GM12891 (cell line): ENCODE data around the gene HOXA11.

Experiments
- POLR2A ChIP-seq: IDR thresholded peaks from 2 replicates; pipeline ENCODE4 v1.6.1; 2011; ENCODE audit warnings: low read depth, low read length, control low read depth
- POLR2AphosphoS5 ChIP-seq: IDR thresholded peaks from 2 replicates; pipeline ENCODE4 v1.6.1; 2011; ENCODE audit warnings: low read depth, low read length, control low read depth
- TAF1 ChIP-seq: IDR thresholded peaks from 2 replicates; pipeline ENCODE4 v1.6.1; 2011; ENCODE audit warnings: low read depth, low read length, control low read depth

DNA sequence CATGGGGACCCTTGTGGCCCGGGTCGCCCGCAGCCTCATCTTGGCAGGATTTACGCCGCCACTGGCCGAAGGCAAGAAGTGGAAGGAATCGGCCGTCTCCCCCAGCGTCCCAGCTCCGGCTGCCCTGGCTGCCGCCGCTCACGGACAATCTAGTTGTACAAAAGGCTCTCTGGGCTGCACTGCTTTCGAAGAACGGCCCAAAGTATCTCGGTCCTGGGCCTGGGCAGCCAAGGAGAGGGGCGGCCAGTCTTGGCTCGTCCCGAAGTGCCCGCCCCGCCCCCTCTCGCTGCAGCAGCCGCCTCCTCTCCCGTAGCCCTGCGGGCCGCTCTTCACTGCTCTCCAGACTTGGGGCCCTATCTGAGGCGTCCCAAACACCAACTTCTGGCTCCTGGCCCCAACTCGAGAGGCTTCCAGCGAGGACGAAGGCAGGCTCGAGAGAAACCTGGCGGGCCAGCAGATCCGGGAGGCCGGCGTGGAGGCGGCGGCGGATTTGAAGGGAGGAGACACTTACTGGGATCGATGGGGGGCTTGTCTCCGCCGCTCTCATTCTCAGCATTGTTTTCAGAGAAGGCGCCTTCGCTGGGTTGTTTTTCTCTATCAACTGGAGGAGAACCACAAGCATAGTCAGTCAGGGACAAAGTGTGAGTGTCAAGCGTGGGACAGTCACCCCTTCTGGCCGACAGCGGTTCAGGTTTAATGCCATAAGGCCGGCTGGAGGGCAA lies 20.5 kb downstream of the HOXA11 start:
- TF ChIP-seq TAF1 (no peak), POLR2AphosphoS5 (no peak), POLR2A (no peak)
